ENCODE measurements around the gene DVL2.

DNA sequence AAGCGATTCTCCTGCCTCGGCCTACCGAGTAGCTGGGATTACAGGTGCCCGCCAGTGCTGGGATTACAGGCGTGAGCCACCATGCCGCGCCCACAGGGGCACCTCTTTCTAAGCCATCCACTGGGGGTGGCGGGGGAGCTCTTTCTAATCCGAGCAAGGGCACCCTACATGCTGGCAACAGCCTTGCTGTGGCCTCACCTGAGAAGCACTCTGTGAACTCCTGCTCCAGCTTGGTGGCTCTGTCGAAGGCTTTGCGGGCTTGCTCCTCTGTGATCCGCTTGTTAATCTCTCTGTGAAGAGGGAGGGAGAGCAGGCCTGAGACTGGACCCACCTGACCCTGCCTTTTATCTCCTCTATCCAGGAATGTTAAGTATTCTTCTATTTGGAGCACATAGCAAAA, 43.2 kb downstream of the DVL2 start:
- TF ChIP-seq CTCF (IDR thresholded peaks at IDR 0.05) (no peak), POLR2A (IDR thresholded peaks at IDR 0.05) (no peak)
